GM12872 (cell line): ENCODE measurements around the gene SP3.

ENCODE experiments used
- TF ChIP-seq, protein P1 (sequence below): IDR thresholded peaks from 3 replicates; pipeline ENCODE4 v1.5.1; 2011; ENCODE audit warnings: low read depth, mild to moderate bottlenecking, low read length, moderate library complexity; ENCODE audit not compliant: insufficient read depth

The SP3 gene

GRCh38 chr2:173922760-173923159, 42.4 kb downstream of the SP3 start:
- TF ChIP-seq, protein P1, sequence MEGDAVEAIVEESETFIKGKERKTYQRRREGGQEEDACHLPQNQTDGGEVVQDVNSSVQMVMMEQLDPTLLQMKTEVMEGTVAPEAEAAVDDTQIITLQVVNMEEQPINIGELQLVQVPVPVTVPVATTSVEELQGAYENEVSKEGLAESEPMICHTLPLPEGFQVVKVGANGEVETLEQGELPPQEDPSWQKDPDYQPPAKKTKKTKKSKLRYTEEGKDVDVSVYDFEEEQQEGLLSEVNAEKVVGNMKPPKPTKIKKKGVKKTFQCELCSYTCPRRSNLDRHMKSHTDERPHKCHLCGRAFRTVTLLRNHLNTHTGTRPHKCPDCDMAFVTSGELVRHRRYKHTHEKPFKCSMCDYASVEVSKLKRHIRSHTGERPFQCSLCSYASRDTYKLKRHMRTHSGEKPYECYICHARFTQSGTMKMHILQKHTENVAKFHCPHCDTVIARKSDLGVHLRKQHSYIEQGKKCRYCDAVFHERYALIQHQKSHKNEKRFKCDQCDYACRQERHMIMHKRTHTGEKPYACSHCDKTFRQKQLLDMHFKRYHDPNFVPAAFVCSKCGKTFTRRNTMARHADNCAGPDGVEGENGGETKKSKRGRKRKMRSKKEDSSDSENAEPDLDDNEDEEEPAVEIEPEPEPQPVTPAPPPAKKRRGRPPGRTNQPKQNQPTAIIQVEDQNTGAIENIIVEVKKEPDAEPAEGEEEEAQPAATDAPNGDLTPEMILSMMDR: no peak

- TF ChIP-seq, protein P1: no peak
These were observed 43.1 kb downstream of the SP3 start for GRCh38 chr2:173922068-173922467.

DNA sequence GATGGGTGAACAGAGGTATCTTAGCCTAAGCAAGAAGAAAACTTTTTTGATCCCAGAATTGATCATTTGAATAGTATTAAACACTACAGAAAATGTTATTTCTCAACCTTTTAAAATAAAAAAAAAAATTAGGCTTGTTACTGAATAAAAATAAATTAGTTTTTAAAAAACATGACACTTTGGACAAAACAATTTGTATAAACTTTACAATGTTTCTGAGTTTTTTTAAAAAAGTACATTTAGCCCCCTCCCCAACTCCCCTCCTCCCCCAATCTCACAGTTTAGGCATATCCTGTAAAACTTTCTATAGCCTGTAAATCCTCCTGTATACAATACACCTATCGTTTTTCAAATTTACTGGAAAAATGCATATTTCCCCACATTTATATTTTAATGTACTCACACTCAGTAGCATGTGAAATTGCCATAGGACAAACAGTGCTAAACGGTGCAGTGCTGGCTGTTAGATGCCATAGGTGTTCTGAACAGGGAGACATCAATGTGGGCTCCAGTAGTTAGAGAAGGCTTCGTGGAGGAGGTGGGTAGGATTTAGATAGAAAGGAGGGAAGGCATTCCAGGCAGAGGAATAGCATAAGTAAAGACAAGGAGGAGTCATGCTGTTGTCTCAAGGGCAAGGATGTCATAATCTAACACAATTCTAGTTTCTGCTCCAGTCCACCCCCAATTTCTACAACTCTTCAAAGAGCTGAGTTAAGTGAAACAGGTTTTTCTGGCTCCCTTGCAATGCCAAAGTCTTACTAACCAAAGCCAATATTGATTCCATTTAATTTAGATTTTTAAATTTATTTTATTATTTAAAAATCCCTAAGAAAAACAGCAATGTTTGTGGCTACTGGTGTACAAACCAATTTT, 50.9 kb downstream of the SP3 start:
- TF ChIP-seq, protein P1: no peak

GRCh38 chr2:173909846-173910245, 55.3 kb downstream of the SP3 start:
- TF ChIP-seq, protein P1: no peak

DNA sequence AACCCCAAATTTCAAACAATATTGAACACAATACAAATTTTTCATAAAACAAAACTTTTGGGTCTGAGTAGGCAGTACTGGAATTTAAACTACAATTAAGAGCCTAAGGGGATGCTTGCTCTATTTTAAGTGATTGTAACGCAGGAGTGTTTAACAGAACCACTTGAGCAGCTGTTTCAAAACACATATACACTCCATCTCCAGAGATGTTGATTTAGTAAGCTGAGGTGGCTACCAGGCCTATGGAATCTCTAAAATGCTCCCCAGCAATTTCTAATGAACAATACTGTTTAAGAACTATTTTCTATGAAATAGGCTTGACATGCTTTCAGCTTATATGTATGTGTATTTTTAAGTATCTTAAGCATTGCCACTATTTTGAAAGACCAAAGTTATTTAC, 58.5 kb downstream of the SP3 start:
- TF ChIP-seq, protein P1: no peak

DNA sequence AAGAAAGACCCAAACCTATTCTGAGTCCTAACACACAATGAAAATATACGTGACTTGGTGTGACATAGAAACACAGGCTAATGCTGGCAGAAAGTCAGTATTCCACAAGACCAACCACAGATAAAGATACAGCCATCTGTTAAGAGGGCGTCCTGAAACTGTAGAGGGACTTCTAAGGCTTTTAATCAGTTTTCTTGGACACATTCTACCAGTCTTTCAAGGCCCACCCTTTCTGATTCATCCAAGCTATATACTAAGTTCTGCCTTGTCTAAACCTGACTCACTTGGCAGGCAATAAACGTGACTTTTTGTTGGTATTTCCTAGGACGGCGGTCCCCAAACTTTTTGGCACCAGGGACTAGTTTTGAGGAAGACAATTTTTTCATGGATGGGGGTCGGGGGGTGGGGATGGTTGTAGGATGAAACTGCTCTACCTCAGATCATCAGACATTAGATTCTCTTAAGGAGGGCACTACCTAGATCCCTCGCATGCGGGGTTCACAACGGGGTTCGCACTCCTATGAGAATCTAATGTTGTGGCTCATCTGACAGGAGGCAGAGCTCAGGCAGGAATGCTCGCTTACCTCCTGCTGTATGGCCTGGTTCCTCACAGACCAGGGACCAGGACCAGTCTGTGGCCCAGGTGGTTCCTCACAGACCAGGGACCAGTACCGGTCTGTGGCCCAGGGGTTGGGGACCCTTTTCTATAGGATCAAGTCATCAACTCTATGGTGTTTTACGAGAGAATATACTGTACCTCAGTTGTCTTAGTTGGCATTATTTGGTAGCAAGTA, 61.4 kb downstream of the SP3 start:
- TF ChIP-seq, protein P1: no peak

DNA sequence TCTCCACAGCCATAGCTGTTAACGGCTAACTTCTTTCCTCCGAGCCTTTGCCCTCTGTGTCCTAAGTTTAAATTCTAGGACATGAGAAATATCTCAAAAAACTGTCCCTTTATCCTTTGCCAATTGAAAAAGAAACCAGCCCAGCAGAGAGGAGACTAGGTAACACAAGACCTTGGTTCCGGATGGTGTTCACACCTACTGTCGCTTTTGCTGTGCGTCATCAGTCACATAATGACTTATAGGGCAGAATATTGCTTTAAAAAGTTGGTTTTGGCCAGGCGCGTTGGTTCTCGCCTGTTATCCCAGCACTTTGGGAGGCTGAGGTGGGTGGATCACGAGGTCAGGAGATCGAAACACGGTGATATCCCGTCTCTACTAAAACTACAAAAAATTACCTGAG, 66.2 kb downstream of the SP3 start:
- TF ChIP-seq, protein P1: no peak
